Neural progenitor cell (in vitro differentiated cells): ENCODE results near the gene GNAI2. TPM values are rescaled to one million over a fixed set of nuclear protein-coding genes. Genes with fewer than 3 reads are reported as not detected.
A peak's percentile ranks its signal among the peaks of the same experiment; 100 is the strongest.

Source experiments
- DNase-seq: peaks from one replicate; pipeline ENCODE4 v3.0.0-alpha.2; 2016; ENCODE audit warnings: low spot score
- H2AFZ ChIP-seq: fragments of 200-600 bp; sonication (generic); replicated peaks from 2 replicates; pipeline ENCODE4 v1.6.1; 2016; ENCODE audit warnings: antibody characterized with exemption
- H3F3A ChIP-seq: fragments of 200-600 bp; sonication (generic); 2 replicates; pipeline ENCODE4 v1.6.1; 2016; ENCODE audit warnings: antibody characterized with exemption, low read depth
- H3K27ac ChIP-seq: fragments of 200-600 bp; sonication (generic); 2 replicates; pipeline ENCODE4 v1.5.1; 2016; ENCODE audit warnings: mild to moderate bottlenecking
- H3K27me3 ChIP-seq: fragments of 200-600 bp; sonication (generic); 2 replicates; pipeline ENCODE4 v1.6.1; 2016; ENCODE audit warnings: mild to moderate bottlenecking, moderate library complexity
- H3K36me3 ChIP-seq: fragments of 200-600 bp; sonication (generic); 2 replicates; pipeline ENCODE4 v1.5.1; 2016
- H3K4me1 ChIP-seq: fragments of 200-600 bp; sonication (generic); 2 replicates; pipeline ENCODE4 v1.6.1; 2016; ENCODE audit warnings: mixed run types
- H3K4me2 ChIP-seq: fragments of 200-600 bp; sonication (generic); 2 replicates; pipeline ENCODE4 v1.6.1; 2016
- H3K4me3 ChIP-seq: fragments of 200-600 bp; sonication (generic); 2 replicates; pipeline ENCODE4 v1.5.1; 2016
- H3K79me2 ChIP-seq: fragments of 200-600 bp; sonication (generic); 2 replicates; pipeline ENCODE4 v1.6.1; 2016; ENCODE audit warnings: low read depth
- H3K9ac ChIP-seq: fragments of 200-600 bp; sonication (generic); 2 replicates; pipeline ENCODE4 v1.6.1; 2016
- H3K9me3 ChIP-seq: fragments of 200-600 bp; sonication (generic); 2 replicates; pipeline ENCODE4 v1.5.1; 2016; ENCODE audit warnings: low read depth
- H4K20me1 ChIP-seq: fragments of 200-600 bp; sonication (generic); 2 replicates; pipeline ENCODE4 v1.6.1; 2016; ENCODE audit warnings: low read depth
- H3K27ac Mint-ChIP-seq: 3 replicates; pipeline ENCODE4 v1.8.0; 2021; ENCODE audit warnings: mixed read lengths
- H3K27me3 Mint-ChIP-seq: 2 replicates; pipeline ENCODE4 v1.8.0; 2022; ENCODE audit warnings: low read depth, mild to moderate bottlenecking, inconsistent platforms, moderate library complexity, mixed read lengths; ENCODE audit not compliant: insufficient read depth
- H3K36me3 Mint-ChIP-seq: 3 replicates; pipeline ENCODE4 v1.8.0; 2021; ENCODE audit warnings: mixed read lengths
- H3K4me1 Mint-ChIP-seq: 3 replicates; pipeline ENCODE4 v1.8.0; 2021; ENCODE audit warnings: mixed read lengths
- H3K4me3 Mint-ChIP-seq: 3 replicates; pipeline ENCODE4 v1.8.0; 2021; ENCODE audit warnings: mild to moderate bottlenecking, moderate library complexity, mixed read lengths
- H3K9me3 Mint-ChIP-seq: 3 replicates; pipeline ENCODE4 v1.8.0; 2020; ENCODE audit warnings: mixed read lengths
- EZH2 ChIP-seq: fragments of 200-600 bp; sonication (generic); IDR thresholded peaks from 2 replicates; pipeline ENCODE4 v1.6.1; 2017; ENCODE audit warnings: antibody characterized with exemption, mild to moderate bottlenecking, moderate library complexity
- EZH2phosphoT487 ChIP-seq: fragments of 200-600 bp; sonication (generic); IDR thresholded peaks from 2 replicates; pipeline ENCODE4 v1.6.1; 2017; ENCODE audit warnings: antibody characterized with exemption
- total RNA-seq: library from RNA; depleted of rRNA; stranded (reverse); fragments of >200 nt; gene quantifications from 2 replicates; pipeline ENCODE4 v1.2.3, GENCODE V29; 2015; ENCODE audit warnings: low replicate concordance
- TF ChIP-seq, protein P1 (sequence below): fragments of 200-600 bp; sonication (generic); IDR thresholded peaks from 2 replicates; pipeline ENCODE4 v1.5.1; 2017; ENCODE audit warnings: antibody characterized with exemption, mild to moderate bottlenecking

The GNAI2 gene
- total RNA-seq, 1 donor from 2014 or later: 249 TPM

DNA sequence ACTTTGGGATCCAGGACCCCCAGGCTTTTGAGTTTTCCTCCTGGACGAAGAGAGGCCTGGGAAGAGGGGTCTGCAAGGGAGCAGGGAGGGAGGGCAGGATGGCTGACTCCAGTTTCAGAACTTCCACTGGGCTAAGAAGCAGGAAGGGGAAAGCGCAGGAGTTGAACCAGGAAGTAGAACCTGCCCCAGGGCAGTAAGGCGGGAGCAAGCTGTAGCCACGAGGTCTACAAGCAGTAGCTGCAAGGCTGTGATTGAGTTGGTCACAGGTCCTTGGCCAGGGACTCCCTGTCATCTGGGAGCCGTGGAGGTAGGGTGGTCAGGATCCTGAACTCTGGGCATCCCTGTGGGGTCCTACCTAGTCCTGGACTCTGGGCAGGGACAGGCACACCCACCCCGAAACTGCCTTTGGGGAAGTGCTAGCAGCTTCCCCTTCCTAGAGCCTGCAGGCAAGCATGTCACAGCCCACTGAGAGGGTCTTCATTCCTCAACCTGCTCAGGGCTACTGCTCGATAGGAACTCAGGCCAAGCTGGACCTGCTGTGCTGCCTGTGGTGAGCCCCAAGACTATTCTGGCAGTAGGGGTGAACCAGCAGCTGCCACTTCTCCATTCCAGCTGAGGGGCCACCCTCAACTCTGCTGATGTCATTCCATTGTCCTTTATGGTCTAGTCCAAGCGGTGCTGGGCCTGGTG is 5.8 kb upstream of the GNAI2 start:
- Mint-ChIP-seq H3K4me3 (peak overlapping the region; percentile 58), H3K27me3 (peaks cover 14% of the 10 kb centered on the region), H3K9me3 (no peaks in the 10 kb centered on the region), H3K4me1 (peaks cover 68% of the 10 kb centered on the region), H3K27ac (peak overlapping the region; percentile 20), H3K36me3 (peaks cover 5% of the 10 kb centered on the region)
- peaks cover 12% of the 10 kb centered on the region for H3K27me3 ChIP-seq
- DNase-seq: no peak
- H3K27ac ChIP-seq: no peak overlapping the region
- no peaks in the 10 kb centered on the region for H3K9me3 ChIP-seq
- H3K4me1 ChIP-seq: peaks cover 38% of the 10 kb centered on the region
- H3F3A ChIP-seq: peaks cover 22% of the 10 kb centered on the region
- no peaks in the 10 kb centered on the region for H3K36me3 ChIP-seq
- H3K9ac ChIP-seq: no peak overlapping the region
- H2AFZ ChIP-seq: no peak overlapping the region
- H3K79me2 ChIP-seq: no peaks in the 10 kb centered on the region
- TF ChIP-seq EZH2 (no peak), EZH2phosphoT487 (no peak)
- TF ChIP-seq, protein P1, sequence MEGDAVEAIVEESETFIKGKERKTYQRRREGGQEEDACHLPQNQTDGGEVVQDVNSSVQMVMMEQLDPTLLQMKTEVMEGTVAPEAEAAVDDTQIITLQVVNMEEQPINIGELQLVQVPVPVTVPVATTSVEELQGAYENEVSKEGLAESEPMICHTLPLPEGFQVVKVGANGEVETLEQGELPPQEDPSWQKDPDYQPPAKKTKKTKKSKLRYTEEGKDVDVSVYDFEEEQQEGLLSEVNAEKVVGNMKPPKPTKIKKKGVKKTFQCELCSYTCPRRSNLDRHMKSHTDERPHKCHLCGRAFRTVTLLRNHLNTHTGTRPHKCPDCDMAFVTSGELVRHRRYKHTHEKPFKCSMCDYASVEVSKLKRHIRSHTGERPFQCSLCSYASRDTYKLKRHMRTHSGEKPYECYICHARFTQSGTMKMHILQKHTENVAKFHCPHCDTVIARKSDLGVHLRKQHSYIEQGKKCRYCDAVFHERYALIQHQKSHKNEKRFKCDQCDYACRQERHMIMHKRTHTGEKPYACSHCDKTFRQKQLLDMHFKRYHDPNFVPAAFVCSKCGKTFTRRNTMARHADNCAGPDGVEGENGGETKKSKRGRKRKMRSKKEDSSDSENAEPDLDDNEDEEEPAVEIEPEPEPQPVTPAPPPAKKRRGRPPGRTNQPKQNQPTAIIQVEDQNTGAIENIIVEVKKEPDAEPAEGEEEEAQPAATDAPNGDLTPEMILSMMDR: no peak
- no peak overlapping the region for H3K4me2 ChIP-seq
- H4K20me1 ChIP-seq: no peaks in the 10 kb centered on the region
- no peak overlapping the region for H3K4me3 ChIP-seq

DNA sequence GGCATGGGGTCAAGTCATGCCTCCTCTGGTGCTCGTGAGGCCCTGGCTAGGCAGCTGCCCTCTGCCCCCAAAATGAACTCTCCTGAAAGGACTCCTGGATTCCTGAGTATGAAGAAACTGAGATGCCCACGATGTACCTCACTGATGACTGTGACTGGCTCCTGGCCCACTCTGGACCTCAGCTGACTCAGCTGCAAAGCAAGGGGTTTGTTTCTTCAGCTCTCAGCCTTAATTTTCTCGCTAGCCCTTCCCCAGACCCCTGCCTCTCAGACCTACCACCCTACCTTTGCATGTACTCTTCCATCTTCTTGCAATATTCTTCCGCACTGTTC is 5.2 kb upstream of the GNAI2 start:
- Mint-ChIP-seq H3K9me3 (no peaks in the 10 kb centered on the region), H3K27ac (peak overlapping the region; percentile 20), H3K4me1 (peaks cover 70% of the 10 kb centered on the region), H3K4me3 (no peak overlapping the region), H3K36me3 (peaks cover 5% of the 10 kb centered on the region), H3K27me3 (peaks cover 13% of the 10 kb centered on the region)
- peaks cover 26% of the 10 kb centered on the region for H3F3A ChIP-seq
- no peak overlapping the region for H3K9ac ChIP-seq
- no peak for DNase-seq
- H3K4me2 ChIP-seq: peak overlapping the region; percentile 45
- no peak overlapping the region for H3K27ac ChIP-seq
- H3K36me3 ChIP-seq: no peaks in the 10 kb centered on the region
- H3K4me3 ChIP-seq: no peak overlapping the region
- no peaks in the 10 kb centered on the region for H3K79me2 ChIP-seq
- H3K9me3 ChIP-seq: no peaks in the 10 kb centered on the region
- H3K27me3 ChIP-seq: peaks cover 12% of the 10 kb centered on the region
- H2AFZ ChIP-seq: no peak overlapping the region
- peaks cover 38% of the 10 kb centered on the region for H3K4me1 ChIP-seq
- TF ChIP-seq EZH2 (no peak), EZH2phosphoT487 (no peak)
- TF ChIP-seq, protein P1: no peak
- H4K20me1 ChIP-seq: no peaks in the 10 kb centered on the region

DNA sequence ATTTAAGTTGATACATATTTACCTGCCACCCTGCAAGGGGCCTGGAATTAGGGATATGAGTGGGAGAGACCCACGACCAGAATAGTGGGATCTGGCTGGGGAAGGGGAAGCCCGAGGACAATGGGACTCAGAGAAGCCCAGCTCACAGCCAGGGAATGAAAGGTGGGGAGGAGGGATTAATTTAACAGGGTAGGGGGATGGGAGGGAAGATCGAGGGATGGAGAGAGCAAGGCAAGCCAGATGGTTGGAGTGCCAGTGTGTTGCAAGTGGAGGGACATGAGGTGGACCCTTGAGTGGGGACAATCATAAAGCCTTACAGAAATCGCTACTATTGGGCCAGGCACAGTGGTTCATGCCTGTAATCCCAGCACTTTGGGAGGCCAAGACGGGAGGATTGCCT is 4.4 kb upstream of the GNAI2 start:
- Mint-ChIP-seq H3K4me1 (peaks cover 65% of the 10 kb centered on the region), H3K4me3 (no peak overlapping the region), H3K36me3 (peaks cover 5% of the 10 kb centered on the region), H3K27me3 (peaks cover 14% of the 10 kb centered on the region), H3K9me3 (no peaks in the 10 kb centered on the region), H3K27ac (peak overlapping the region; percentile 76)
- Histone ChIP-seq H4K20me1 (peaks cover 4% of the 10 kb centered on the region), H3K4me2 (peak overlapping the region; percentile 45), H3K9ac (no peak overlapping the region), H3K4me3 (no peak overlapping the region), H3K36me3 (no peaks in the 10 kb centered on the region), H3K9me3 (no peaks in the 10 kb centered on the region), H3K27ac (no peak overlapping the region), H3K27me3 (peaks cover 7% of the 10 kb centered on the region), H2AFZ (no peak overlapping the region), H3F3A (peaks cover 26% of the 10 kb centered on the region), H3K4me1 (peaks cover 38% of the 10 kb centered on the region), H3K79me2 (peaks cover 6% of the 10 kb centered on the region)
- peak; percentile 61 for DNase-seq
- TF ChIP-seq EZH2phosphoT487: no peak
- no peak for TF ChIP-seq EZH2
- TF ChIP-seq, protein P1: no peak
